ENCODE measurements around the gene TXNL4A. TPM values are rescaled to one million over a fixed set of nuclear protein-coding genes. Genes with fewer than 3 reads are reported as not detected.

Gene TXNL4A
- total RNA-seq, 4 donors from 2014 or later: 14.0 to 44.5 (median 19.4) TPM

- Histone ChIP-seq H3K36me3 (no peaks in the 10 kb centered on the region), H3K27ac (peak overlapping the region; percentile 94 to 96 (median 94)), H3K4me1 (peaks cover 0 to 20% (median 7%) of the 10 kb centered on the region in 4 donors), H3K4me3 (peak overlapping the region; percentile 85 to 97 (median 92)), H3K27me3 (no peaks in the 10 kb centered on the region), H3K9me3 (peaks cover 0 to 3% (median 0%) of the 10 kb centered on the region in 4 donors)
- peak in 2 of 3 donors; percentile 67 to 78 for DNase-seq
- TF ChIP-seq CTCF (IDR thresholded peaks at IDR 0.05): peak in 4 of 6 experiments; percentile 4 to 35 (median 14)
- no peak for TF ChIP-seq POLR2A (IDR thresholded peaks at IDR 0.05)
Observed at GRCh38 chr18:79988071-79988450, 302 bp downstream of the TXNL4A start.

GRCh38 chr18:79987566-79987965, 797 bp downstream of the TXNL4A start:
- Histone ChIP-seq H3K27me3 (no peaks in the 10 kb centered on the region), H3K9me3 (peaks cover 0 to 3% (median 0%) of the 10 kb centered on the region in 4 donors), H3K27ac (peak overlapping the region in 3 of 4 donors; percentile 94 to 96 (median 94)), H3K36me3 (peaks cover 0 to 3% (median 0%) of the 10 kb centered on the region in 3 donors), H3K4me1 (peaks cover 0 to 24% (median 7%) of the 10 kb centered on the region in 4 donors), H3K4me3 (peak overlapping the region; percentile 85 to 97 (median 92))
- TF ChIP-seq CTCF (IDR thresholded peaks at IDR 0.05) (no peak), POLR2A (IDR thresholded peaks at IDR 0.05) (no peak)
- no peak for DNase-seq

GRCh38 chr18:79986726-79987125, 1.6 kb downstream of the TXNL4A start:
- peak overlapping the region in 2 of 4 donors; percentile 28 to 90 for H3K4me3 ChIP-seq
- H3K36me3 ChIP-seq: peaks cover 0 to 7% (median 0%) of the 10 kb centered on the region in 3 donors
- peaks cover 0 to 3% (median 0%) of the 10 kb centered on the region in 4 donors for H3K9me3 ChIP-seq
- no peak overlapping the region for H3K27ac ChIP-seq
- DNase-seq: no peak
- peaks cover 0 to 27% (median 7%) of the 10 kb centered on the region in 4 donors for H3K4me1 ChIP-seq
- H3K27me3 ChIP-seq: no peaks in the 10 kb centered on the region
- no peak for TF ChIP-seq POLR2A (IDR thresholded peaks at IDR 0.05)
- no peak for TF ChIP-seq CTCF (IDR thresholded peaks at IDR 0.05)

- Histone ChIP-seq H3K4me1 (peaks cover 0 to 27% (median 7%) of the 10 kb centered on the region in 4 donors), H3K4me3 (no peak overlapping the region), H3K27me3 (no peaks in the 10 kb centered on the region), H3K27ac (no peak overlapping the region), H3K36me3 (peaks cover 0 to 7% (median 0%) of the 10 kb centered on the region in 3 donors), H3K9me3 (peaks cover 0 to 3% (median 0%) of the 10 kb centered on the region in 4 donors)
- no peak for DNase-seq
- no peak for TF ChIP-seq CTCF (IDR thresholded peaks at IDR 0.05)
Observed at GRCh38 chr18:79985172-79985571, 3.2 kb downstream of the TXNL4A start.

GRCh38 chr18:79983793-79984192, 4.6 kb downstream of the TXNL4A start:
- no peak overlapping the region for H3K4me3 ChIP-seq
- no peaks in the 10 kb centered on the region for H3K27me3 ChIP-seq
- peaks cover 0 to 7% (median 0%) of the 10 kb centered on the region in 3 donors for H3K36me3 ChIP-seq
- no peak overlapping the region for H3K27ac ChIP-seq
- no peaks in the 10 kb centered on the region for H3K9me3 ChIP-seq
- no peak for TF ChIP-seq POLR2A (IDR thresholded peaks at IDR 0.05)
- no peak for DNase-seq
- peaks cover 0 to 22% (median 7%) of the 10 kb centered on the region in 4 donors for H3K4me1 ChIP-seq

GRCh38 chr18:79983253-79983652, 5.1 kb downstream of the TXNL4A start:
- H3K27ac ChIP-seq: no peak overlapping the region
- H3K27me3 ChIP-seq: no peaks in the 10 kb centered on the region
- no peak for TF ChIP-seq POLR2A (IDR thresholded peaks at IDR 0.05)
- peaks cover 0 to 7% (median 0%) of the 10 kb centered on the region in 3 donors for H3K36me3 ChIP-seq
- peaks cover 0 to 22% (median 7%) of the 10 kb centered on the region in 4 donors for H3K4me1 ChIP-seq
- no peak for DNase-seq
- no peak overlapping the region for H3K4me3 ChIP-seq
- no peaks in the 10 kb centered on the region for H3K9me3 ChIP-seq
